Type B pancreatic cell (in vitro differentiated cells): ENCODE data around the gene PARVA. TPM values are rescaled to one million over a fixed set of nuclear protein-coding genes. Genes with fewer than 3 reads are reported as not detected.

Experiments used
- DNase-seq: peaks from one replicate; pipeline ENCODE4 v3.0.0; 2021; ENCODE audit warnings: mixed read lengths; ENCODE audit not compliant: unreplicated experiment; ENCODE audit errors: extremely low spot score
- H3K27ac Mint-ChIP-seq: 2 replicates; pipeline ENCODE4 v1.8.0; 2021; ENCODE audit warnings: mild to moderate bottlenecking, mixed read lengths
- H3K27me3 Mint-ChIP-seq: 2 replicates; pipeline ENCODE4 v1.8.0; 2021; ENCODE audit warnings: mixed read lengths
- H3K36me3 Mint-ChIP-seq: 2 replicates; pipeline ENCODE4 v1.8.0; 2021; ENCODE audit warnings: mixed read lengths
- H3K4me1 Mint-ChIP-seq: one replicate; pipeline ENCODE4 v1.8.0; 2021; ENCODE audit warnings: mixed read lengths; ENCODE audit not compliant: unreplicated experiment
- H3K4me3 Mint-ChIP-seq: 2 replicates; pipeline ENCODE4 v1.8.0; 2021; ENCODE audit warnings: mild to moderate bottlenecking, mixed read lengths
- H3K9me3 Mint-ChIP-seq: 2 replicates; pipeline ENCODE4 v1.8.0; 2021; ENCODE audit warnings: mixed read lengths
- total RNA-seq: library from RNA; stranded (reverse); gene quantifications from 2 replicates; pipeline ENCODE4 v1.2.1, GENCODE V29; 2021; ENCODE audit warnings: low replicate concordance
- TF ChIP-seq, protein P1 (sequence below): fragments of 200-600 bp; sonication (generic); conservative IDR thresholded peaks from 2 replicates; pipeline ENCODE4 v1.5.0; 2021; ENCODE audit warnings: antibody characterized with exemption, mild to moderate bottlenecking

PARVA gene
- total RNA-seq, 1 donor from 2014 or later = 49.4 TPM

DNA sequence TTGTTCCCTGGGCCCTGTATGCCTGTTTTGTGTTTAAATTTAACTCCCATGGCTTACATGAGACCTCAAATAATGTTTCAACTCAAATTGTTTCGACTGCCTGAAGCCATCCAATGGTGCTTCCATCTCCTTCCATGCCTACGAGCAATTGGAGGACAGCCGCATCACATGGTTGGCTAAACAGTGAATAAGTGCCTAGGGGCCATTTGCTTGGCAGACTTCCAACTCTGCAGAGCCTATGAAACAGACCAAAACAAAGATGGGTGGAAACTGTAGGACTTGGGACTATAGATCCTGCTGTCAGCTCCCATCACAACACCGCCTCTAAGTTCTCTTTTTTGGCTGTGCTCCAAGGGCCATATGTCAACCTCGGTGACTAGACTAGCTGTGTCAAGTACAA is 84.1 kb downstream of the PARVA start:
- Mint-ChIP-seq H3K4me1 (peaks cover 38% of the 10 kb centered on the region), H3K9me3 (peaks cover 9% of the 10 kb centered on the region), H3K27me3 (no peaks in the 10 kb centered on the region), H3K27ac (peak overlapping the region; percentile 32), H3K4me3 (no peak overlapping the region), H3K36me3 (peaks cover 14% of the 10 kb centered on the region)
- TF ChIP-seq, protein P1, sequence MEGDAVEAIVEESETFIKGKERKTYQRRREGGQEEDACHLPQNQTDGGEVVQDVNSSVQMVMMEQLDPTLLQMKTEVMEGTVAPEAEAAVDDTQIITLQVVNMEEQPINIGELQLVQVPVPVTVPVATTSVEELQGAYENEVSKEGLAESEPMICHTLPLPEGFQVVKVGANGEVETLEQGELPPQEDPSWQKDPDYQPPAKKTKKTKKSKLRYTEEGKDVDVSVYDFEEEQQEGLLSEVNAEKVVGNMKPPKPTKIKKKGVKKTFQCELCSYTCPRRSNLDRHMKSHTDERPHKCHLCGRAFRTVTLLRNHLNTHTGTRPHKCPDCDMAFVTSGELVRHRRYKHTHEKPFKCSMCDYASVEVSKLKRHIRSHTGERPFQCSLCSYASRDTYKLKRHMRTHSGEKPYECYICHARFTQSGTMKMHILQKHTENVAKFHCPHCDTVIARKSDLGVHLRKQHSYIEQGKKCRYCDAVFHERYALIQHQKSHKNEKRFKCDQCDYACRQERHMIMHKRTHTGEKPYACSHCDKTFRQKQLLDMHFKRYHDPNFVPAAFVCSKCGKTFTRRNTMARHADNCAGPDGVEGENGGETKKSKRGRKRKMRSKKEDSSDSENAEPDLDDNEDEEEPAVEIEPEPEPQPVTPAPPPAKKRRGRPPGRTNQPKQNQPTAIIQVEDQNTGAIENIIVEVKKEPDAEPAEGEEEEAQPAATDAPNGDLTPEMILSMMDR = no peak
- no peak for DNase-seq

GRCh38 chr11:12464303-12464702 is 86.9 kb downstream of the PARVA start:
- Mint-ChIP-seq H3K4me1 (peaks cover 28% of the 10 kb centered on the region), H3K27ac (no peak overlapping the region), H3K36me3 (peaks cover 14% of the 10 kb centered on the region), H3K4me3 (no peak overlapping the region), H3K27me3 (no peaks in the 10 kb centered on the region), H3K9me3 (peaks cover 9% of the 10 kb centered on the region)
- TF ChIP-seq, protein P1 = no peak
- no peak for DNase-seq

GRCh38 chr11:12465332-12465731 is 88.0 kb downstream of the PARVA start:
- H3K9me3 Mint-ChIP-seq = peaks cover 9% of the 10 kb centered on the region
- TF ChIP-seq, protein P1 = no peak
- H3K27me3 Mint-ChIP-seq = no peaks in the 10 kb centered on the region
- H3K36me3 Mint-ChIP-seq = peaks cover 14% of the 10 kb centered on the region
- no peak for DNase-seq
- no peak overlapping the region for H3K27ac Mint-ChIP-seq
- no peak overlapping the region for H3K4me3 Mint-ChIP-seq
- peaks cover 22% of the 10 kb centered on the region for H3K4me1 Mint-ChIP-seq

GRCh38 chr11:12467610-12468009 is 90.2 kb downstream of the PARVA start:
- Mint-ChIP-seq H3K36me3 (peaks cover 17% of the 10 kb centered on the region), H3K9me3 (peaks cover 9% of the 10 kb centered on the region), H3K27ac (no peak overlapping the region), H3K4me3 (no peak overlapping the region), H3K4me1 (peaks cover 10% of the 10 kb centered on the region), H3K27me3 (no peaks in the 10 kb centered on the region)
- DNase-seq = no peak
- TF ChIP-seq, protein P1 = no peak

- Mint-ChIP-seq H3K4me3 (no peak overlapping the region), H3K27ac (peak overlapping the region; percentile 35), H3K36me3 (peaks cover 20% of the 10 kb centered on the region), H3K4me1 (peaks cover 17% of the 10 kb centered on the region), H3K9me3 (peaks cover 2% of the 10 kb centered on the region), H3K27me3 (no peaks in the 10 kb centered on the region)
- DNase-seq = no peak
- TF ChIP-seq, protein P1 = no peak
Observed at GRCh38 chr11:12469451-12469850, 92.1 kb downstream of the PARVA start.

- H3K27ac Mint-ChIP-seq = no peak overlapping the region
- H3K9me3 Mint-ChIP-seq = no peaks in the 10 kb centered on the region
Observed at GRCh38 chr11:12470236-12470635, 92.9 kb downstream of the PARVA start.

More at GRCh38 chr11:12470236-12470635, 92.9 kb downstream of the PARVA start:
- Mint-ChIP-seq H3K27me3 (no peaks in the 10 kb centered on the region), H3K36me3 (peaks cover 24% of the 10 kb centered on the region), H3K4me1 (peaks cover 17% of the 10 kb centered on the region), H3K4me3 (no peak overlapping the region)
- DNase-seq = no peak
- TF ChIP-seq, protein P1 = no peak
